ENCODE data around the gene PSMA7. TPM values are rescaled to one million over a fixed set of nuclear protein-coding genes. Genes with fewer than 3 reads are reported as not detected.

The PSMA7 gene
- total RNA-seq, 1 experiment from 2014 or later: 332 TPM

GRCh38 chr20:62137478-62138203, 5.6 kb downstream of the PSMA7 start:
- H3K9me3 Mint-ChIP-seq: no peaks in the 10 kb centered on the region
- Histone ChIP-seq H2BK120ac (ENCODE audit: low read depth, low read length, poor library complexity, severe bottlenecking) (no peak overlapping the region), H3K23ac (ENCODE audit: insufficient read length, low read depth, low read length) (no peak overlapping the region), H3K27me3 (ENCODE audit: insufficient read depth, low read length) (no peaks in the 10 kb centered on the region), H2BK20ac (ENCODE audit: low read depth, low read length, poor library complexity, severe bottlenecking) (no peak overlapping the region), H3K23me2 (ENCODE audit: insufficient read length, low read depth, low read length, poor library complexity, severe bottlenecking) (peaks cover 7% of the 10 kb centered on the region), H3K27ac (ENCODE audit: insufficient read length, low read depth, low read length) (no peak overlapping the region), H2AFZ (ENCODE audit: low read length) (no peak overlapping the region), H3K9ac (ENCODE audit: extremely low read depth, insufficient read length, low read length) (no peak overlapping the region), H3K14ac (ENCODE audit: insufficient read depth, low read length) (no peak overlapping the region), H3K4me2 (ENCODE audit: insufficient read depth, insufficient read length, low read length) (no peak overlapping the region), H3K9me3 (ENCODE audit: control insufficient read depth, low read depth, low read length) (no peaks in the 10 kb centered on the region), H4K20me1 (ENCODE audit: control insufficient read depth, insufficient read depth, insufficient read length) (no peaks in the 10 kb centered on the region), H3T11ph (ENCODE audit: low read length) (no peak overlapping the region), H4K91ac (ENCODE audit: insufficient read length, low read depth, low read length) (no peak overlapping the region), H3K4me1 (ENCODE audit: insufficient read depth, low read length) (no peaks in the 10 kb centered on the region), H2BK12ac (ENCODE audit: insufficient read length, low read depth, low read length) (no peak overlapping the region), H4K8ac (replicated peaks; ENCODE audit: insufficient read length, low read depth, low read length) (no peak overlapping the region), H2AK5ac (ENCODE audit: insufficient read length, low read length) (no peak overlapping the region), H3K56ac (ENCODE audit: insufficient read length, low read depth, low read length) (no peak overlapping the region), H2BK5ac (ENCODE audit: insufficient read length, low read length) (no peak overlapping the region), H4K5ac (ENCODE audit: insufficient read length, low read depth, low read length) (no peak overlapping the region), H3K79me2 (ENCODE audit: insufficient read depth, low read length) (peaks cover 18% of the 10 kb centered on the region; the same call in 1 of the 2 replicates), H3K18ac (ENCODE audit: insufficient read length, low read depth, low read length) (no peak overlapping the region), H3K79me1 (ENCODE audit: insufficient read depth, low read depth, low read length, poor library complexity, severe bottlenecking) (no peaks in the 10 kb centered on the region), H2BK15ac (ENCODE audit: low read depth, low read length) (no peak overlapping the region), H3K4ac (ENCODE audit: low read depth, low read length) (no peak overlapping the region)
- peaks cover 42 to 96% (median 77%) of the 10 kb centered on the region in 3 experiments; a peak in 6 of 7 replicates for H3K36me3 Mint-ChIP-seq (ENCODE audit: insufficient read depth in 1 of 3, low read depth in 3 of 3)
- H3K4me1 Mint-ChIP-seq: peaks cover 15% of the 10 kb centered on the region in 2 experiments
- H3K27me3 Mint-ChIP-seq (ENCODE audit: low read depth): no peaks in the 10 kb centered on the region; the same call in 1 of the 2 replicates
- TF ChIP-seq, protein P1, sequence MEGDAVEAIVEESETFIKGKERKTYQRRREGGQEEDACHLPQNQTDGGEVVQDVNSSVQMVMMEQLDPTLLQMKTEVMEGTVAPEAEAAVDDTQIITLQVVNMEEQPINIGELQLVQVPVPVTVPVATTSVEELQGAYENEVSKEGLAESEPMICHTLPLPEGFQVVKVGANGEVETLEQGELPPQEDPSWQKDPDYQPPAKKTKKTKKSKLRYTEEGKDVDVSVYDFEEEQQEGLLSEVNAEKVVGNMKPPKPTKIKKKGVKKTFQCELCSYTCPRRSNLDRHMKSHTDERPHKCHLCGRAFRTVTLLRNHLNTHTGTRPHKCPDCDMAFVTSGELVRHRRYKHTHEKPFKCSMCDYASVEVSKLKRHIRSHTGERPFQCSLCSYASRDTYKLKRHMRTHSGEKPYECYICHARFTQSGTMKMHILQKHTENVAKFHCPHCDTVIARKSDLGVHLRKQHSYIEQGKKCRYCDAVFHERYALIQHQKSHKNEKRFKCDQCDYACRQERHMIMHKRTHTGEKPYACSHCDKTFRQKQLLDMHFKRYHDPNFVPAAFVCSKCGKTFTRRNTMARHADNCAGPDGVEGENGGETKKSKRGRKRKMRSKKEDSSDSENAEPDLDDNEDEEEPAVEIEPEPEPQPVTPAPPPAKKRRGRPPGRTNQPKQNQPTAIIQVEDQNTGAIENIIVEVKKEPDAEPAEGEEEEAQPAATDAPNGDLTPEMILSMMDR (conservative IDR thresholded peaks at IDR 0.05): no peak
- peak overlapping the region in 1 of 3 experiments; percentile 70; a peak in 2 of 7 replicates for H3K27ac Mint-ChIP-seq
- no peak for DNase-seq
- WGBS (ENCODE audit: extremely low coverage, insufficient read length, low lambda C conversion rate): no CpG with 5 or more reads among the region's 8 CpGs
- no peak overlapping the region for H3K4me3 Mint-ChIP-seq
